ENCODE data around the gene KCTD17.

GRCh38 chr22:37082251-37082873, 30.8 kb downstream of the KCTD17 start:
- TF ChIP-seq SP1 (IDR thresholded peaks at IDR 0.05) (no peak), BHLHE40 (IDR thresholded peaks at IDR 0.05; ENCODE audit: borderline replicate concordance) (no peak), ZNF384 (IDR thresholded peaks at IDR 0.05) (no peak), L3MBTL2 (conservative IDR thresholded peaks at IDR 0.05) (no peak)

Data from HEK293T (cell line).